GM12872 (cell line): Measurements from ENCODE around the gene SLC22A14.

Source experiments
- TF ChIP-seq, protein P1 (sequence below): IDR thresholded peaks from 3 replicates; pipeline ENCODE4 v1.5.1; 2011; ENCODE audit warnings: low read depth, mild to moderate bottlenecking, low read length, moderate library complexity; ENCODE audit not compliant: insufficient read depth

SLC22A14 gene

DNA sequence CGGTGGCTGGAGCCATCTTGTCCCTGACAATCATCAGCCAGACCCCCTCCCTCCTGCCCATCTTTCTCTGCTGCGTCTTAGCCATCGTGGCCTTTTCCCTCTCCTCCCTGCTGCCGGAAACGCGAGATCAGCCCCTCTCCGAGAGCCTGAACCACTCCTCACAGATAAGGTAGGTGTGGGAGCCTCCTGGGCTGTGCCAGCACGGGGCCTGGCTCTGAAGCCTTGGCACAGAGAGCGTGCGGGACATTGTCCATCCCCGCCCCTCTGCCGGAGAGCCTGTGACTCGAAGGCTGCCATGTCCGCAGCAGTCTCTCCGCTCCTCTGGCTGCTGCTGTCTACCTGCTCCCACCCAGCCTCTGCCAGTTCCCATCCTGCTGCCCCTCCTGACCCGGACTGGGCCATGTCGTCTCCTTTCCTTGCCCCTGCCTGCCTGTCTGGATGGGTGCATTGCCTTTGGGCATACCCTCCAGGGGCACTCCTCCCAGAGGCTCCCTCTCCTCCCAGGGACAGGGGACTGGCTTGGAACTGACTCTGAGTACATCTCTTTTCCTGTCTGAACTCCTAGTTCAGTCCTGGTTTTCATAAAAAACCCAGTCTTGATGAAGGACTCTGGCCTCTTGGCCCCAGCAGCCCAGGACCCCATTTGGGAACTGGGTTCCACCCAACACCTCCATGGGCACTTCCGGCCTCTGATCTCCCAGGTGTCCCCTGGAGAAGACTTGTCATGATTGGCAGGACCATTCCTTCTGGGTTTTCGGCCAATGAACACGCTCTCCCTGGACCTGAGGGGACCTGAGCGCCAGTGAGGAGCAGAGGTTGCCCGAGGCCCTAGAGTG lies 34.5 kb downstream of the SLC22A14 start:
- TF ChIP-seq, protein P1, sequence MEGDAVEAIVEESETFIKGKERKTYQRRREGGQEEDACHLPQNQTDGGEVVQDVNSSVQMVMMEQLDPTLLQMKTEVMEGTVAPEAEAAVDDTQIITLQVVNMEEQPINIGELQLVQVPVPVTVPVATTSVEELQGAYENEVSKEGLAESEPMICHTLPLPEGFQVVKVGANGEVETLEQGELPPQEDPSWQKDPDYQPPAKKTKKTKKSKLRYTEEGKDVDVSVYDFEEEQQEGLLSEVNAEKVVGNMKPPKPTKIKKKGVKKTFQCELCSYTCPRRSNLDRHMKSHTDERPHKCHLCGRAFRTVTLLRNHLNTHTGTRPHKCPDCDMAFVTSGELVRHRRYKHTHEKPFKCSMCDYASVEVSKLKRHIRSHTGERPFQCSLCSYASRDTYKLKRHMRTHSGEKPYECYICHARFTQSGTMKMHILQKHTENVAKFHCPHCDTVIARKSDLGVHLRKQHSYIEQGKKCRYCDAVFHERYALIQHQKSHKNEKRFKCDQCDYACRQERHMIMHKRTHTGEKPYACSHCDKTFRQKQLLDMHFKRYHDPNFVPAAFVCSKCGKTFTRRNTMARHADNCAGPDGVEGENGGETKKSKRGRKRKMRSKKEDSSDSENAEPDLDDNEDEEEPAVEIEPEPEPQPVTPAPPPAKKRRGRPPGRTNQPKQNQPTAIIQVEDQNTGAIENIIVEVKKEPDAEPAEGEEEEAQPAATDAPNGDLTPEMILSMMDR = no peak

DNA sequence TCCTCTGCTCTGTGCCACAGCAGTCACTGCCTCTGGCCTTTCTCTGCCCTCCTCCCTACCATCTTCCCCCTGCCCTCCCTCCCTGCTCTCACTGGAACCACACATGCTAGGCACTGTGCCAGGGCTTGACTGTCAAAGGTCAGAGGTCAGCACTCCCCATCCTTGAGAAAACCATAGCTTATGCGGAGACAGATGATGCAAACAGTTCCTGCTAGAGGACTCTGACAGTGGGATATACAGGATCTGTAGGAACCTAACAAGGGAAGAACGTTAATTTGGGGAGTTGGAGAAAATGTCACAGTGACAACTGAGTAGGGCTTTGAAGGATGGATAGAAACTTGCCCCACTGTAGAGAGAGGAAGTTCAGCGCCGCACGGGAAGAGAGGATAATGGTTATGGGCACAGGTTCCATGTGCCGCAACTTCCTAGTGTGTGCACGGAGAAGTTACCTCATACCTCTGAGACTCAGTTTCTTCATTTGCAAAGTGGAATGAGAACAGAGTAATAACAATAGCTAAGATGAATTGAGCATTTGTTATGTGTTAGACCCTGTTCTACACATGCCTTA lies 35.2 kb downstream of the SLC22A14 start:
- TF ChIP-seq, protein P1 = no peak

DNA sequence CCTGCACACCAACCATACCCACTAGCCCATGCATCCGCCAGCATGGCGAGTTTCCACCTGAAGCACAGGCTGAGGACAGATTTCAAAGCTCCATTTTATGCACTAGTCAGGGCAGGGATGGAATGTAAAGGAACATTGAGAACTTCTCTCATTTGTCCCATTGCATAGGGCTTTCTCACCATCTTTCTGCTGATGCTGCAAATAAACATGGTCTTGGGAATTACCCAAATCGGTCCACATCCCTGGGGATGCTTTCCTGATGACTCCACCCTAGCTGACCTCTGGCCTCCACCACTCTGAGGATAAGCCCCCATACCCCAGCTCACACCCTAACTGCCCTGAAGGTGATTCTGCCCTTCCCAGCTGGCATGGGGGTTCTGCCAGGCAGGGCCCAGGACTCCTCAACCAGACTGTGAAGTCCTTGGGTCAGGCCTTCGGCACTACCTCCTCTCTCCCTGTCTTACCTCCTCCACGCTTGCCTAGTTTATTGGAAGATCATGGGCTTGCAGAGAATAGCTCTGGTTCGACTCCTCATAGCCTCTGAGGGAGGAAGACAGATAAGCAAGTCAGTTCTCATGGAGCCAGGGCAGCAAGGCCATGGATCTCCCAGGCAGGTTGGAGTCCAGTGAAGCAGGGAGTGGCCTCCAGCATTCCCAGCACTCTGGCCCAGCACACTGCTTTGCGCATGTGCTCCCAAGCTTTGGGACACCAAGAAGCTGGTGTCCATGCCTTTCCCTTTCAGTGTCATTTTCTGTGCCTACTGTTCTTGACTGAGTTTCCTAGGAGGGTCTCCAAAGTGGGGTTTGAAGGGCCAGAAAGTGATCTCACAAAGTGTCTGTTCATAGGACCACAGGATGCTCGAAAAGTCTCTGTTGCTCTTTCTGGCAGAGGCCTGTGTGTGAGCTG lies 36.9 kb downstream of the SLC22A14 start:
- TF ChIP-seq, protein P1 = no peak

DNA sequence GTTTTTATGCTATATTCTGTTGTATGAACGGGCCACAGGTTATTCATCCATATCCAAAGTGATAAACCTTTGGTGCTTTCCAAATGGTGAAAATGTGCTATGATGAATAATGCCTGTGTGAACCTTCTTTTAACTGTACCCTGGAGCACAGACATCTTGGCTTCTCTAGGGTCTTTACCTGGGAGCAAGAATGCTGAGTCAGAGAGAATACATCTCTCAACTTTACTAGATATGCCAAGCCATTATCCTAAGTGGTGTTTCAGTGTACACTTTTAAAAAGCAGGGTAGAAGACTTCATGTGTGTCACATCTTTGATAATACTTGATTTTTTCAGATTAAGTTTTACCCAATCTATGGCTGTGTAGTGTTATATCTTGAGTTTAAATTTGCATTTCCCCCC lies 41.0 kb downstream of the SLC22A14 start:
- TF ChIP-seq, protein P1 = no peak

DNA sequence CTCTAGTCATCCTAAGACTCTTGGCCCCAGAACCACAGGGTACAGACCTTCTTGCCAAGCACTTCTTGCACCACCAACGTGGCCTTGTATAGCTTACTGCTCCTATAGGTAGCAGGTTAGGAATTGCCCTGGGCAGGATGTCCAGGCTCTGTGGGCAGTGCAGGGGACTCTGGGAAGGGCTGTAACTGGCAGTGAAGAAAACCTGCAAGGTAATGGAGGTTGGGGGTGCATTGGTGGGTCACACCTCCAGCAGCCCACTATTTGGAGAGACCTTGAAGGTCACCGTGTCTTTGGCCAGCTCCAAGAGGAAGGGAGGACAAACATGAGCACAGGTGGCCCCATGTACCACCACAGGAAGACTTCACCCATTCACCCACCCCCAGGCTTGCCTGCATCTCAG lies 43.2 kb downstream of the SLC22A14 start:
- TF ChIP-seq, protein P1 = no peak

DNA sequence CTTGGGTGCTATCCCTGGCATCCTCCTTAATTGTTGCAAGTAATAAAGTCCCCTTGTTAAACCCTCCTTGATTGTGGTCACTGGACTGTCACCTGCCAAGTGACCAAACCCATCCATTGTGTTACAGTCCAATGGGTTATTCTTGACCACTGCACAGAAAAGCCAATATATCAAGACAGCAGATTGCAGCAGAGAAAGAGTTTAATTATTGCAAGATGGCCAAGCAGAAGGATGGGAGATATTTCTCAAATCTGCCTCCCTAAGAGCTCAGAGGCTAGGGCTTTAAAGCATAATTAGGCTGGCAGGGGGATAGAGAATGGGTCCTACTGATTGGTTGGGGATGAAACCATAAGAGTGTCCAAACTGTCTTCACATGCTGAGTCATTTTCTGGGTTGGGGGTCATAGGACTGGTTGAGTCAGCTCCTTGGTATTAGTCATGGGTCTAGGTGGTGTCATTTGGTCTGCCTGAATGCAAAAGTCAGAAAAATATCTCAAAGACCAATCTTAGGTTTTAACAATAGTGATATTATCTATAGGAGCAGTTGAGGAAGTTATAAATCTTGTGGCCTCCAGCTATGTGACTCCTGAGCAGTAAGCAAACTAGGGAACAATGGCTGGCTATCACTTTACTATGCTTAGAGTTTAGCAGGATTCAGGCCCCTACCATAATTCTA lies 45.4 kb downstream of the SLC22A14 start:
- TF ChIP-seq, protein P1 = no peak
